NB4 (cell line): ENCODE measurements around the gene MRM1.

Experiments used
- MAX ChIP-seq: IDR thresholded peaks from 2 replicates; pipeline ENCODE4 v1.6.1; 2011; ENCODE audit warnings: low read depth, low read length
- MYC ChIP-seq: IDR thresholded peaks from 2 replicates; pipeline ENCODE4 v1.6.1; 2011; ENCODE audit warnings: low read depth, low read length
- POLR2A ChIP-seq: IDR thresholded peaks from 2 replicates; pipeline ENCODE4 v1.6.1; 2011; ENCODE audit warnings: mild to moderate bottlenecking; ENCODE audit not compliant: insufficient read length; ENCODE audit errors: extremely low read depth
- TF ChIP-seq, protein P1 (sequence below): IDR thresholded peaks from one replicate; pipeline ENCODE4 v1.5.1; 2012; ENCODE audit warnings: low read depth, low read length

DNA sequence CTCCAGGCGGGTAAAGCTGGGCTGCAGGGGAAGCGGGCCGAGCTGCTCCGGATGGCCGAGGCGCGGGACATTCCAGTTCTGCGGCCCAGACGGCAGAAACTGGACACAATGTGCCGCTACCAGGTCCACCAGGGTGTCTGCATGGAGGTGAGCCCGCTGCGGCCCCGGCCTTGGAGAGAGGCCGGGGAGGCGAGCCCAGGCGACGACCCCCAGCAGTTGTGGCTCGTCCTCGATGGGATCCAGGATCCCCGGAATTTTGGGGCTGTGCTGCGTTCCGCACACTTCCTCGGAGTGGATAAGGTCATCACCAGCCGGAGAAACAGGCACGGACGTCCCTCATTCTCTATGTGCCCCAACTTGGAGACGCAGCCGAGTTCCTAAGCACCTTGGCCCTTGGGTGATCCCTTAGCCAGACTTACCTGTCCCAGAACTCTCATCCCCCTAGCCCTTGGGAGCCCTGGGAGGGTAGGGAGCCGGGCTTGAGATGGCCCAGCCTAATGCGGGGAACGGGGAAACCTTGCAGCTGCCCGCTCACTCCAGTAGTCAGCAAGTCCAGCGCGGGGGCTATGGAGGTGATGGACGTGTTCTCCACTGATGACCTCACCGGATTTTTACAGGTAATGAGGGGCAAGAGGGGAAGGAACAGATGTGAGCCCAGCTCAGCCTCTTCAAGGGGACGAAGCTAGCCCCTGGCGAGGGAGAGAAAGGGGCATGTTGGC is 806 bp downstream of the MRM1 start:
- TF ChIP-seq, protein P1, sequence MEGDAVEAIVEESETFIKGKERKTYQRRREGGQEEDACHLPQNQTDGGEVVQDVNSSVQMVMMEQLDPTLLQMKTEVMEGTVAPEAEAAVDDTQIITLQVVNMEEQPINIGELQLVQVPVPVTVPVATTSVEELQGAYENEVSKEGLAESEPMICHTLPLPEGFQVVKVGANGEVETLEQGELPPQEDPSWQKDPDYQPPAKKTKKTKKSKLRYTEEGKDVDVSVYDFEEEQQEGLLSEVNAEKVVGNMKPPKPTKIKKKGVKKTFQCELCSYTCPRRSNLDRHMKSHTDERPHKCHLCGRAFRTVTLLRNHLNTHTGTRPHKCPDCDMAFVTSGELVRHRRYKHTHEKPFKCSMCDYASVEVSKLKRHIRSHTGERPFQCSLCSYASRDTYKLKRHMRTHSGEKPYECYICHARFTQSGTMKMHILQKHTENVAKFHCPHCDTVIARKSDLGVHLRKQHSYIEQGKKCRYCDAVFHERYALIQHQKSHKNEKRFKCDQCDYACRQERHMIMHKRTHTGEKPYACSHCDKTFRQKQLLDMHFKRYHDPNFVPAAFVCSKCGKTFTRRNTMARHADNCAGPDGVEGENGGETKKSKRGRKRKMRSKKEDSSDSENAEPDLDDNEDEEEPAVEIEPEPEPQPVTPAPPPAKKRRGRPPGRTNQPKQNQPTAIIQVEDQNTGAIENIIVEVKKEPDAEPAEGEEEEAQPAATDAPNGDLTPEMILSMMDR, result no peak
- TF ChIP-seq POLR2A (no peak), MAX (no peak), MYC (no peak)
